Measurements from ENCODE around the gene CCDC88C. TPM values are rescaled to one million over a fixed set of nuclear protein-coding genes. Genes with fewer than 3 reads are reported as not detected.

The CCDC88C gene
- total RNA-seq, 1 donor from 2014 or later, result 68.0 TPM

GRCh38 chr14:91299121-91300115, 118.2 kb downstream of the CCDC88C start:
- no peak overlapping the region for H3K27ac Mint-ChIP-seq (ENCODE audit: unreplicated experiment)
- H3K4me1 Mint-ChIP-seq (ENCODE audit: low read depth, unreplicated experiment), result no peaks in the 10 kb centered on the region

DNA sequence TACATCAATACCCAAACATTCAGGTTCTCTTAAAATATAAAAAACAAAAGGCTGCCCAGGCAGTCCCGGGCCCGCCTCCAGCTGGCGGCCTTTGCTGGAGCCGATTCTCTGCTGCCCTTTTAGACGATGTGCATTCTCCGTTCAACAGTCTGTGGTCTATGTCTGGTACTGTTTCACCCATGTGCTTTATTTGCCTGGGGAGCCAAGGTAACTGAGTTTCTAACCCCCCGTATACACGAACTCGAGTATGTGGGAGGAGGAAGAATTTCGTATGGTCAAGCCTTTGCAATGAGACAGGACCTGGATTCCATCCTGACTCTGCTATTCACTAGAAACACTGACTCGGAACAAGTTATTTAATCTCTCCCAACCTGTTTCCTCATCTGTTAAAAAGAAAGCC, 119.0 kb downstream of the CCDC88C start:
- no peak overlapping the region for H3K4me3 Mint-ChIP-seq (ENCODE audit: unreplicated experiment)
- no peak for DNase-seq
- H3K9me3 Mint-ChIP-seq (ENCODE audit: unreplicated experiment), result peaks cover 8% of the 10 kb centered on the region
- no peak overlapping the region for H3K27ac Mint-ChIP-seq (ENCODE audit: unreplicated experiment)
- peaks cover 8% of the 10 kb centered on the region for H3K36me3 Mint-ChIP-seq (ENCODE audit: unreplicated experiment)
- H3K27me3 Mint-ChIP-seq (ENCODE audit: unreplicated experiment), result peaks cover 4% of the 10 kb centered on the region
- no peak for TF ChIP-seq CTCF (IDR thresholded peaks at IDR 0.05; ENCODE audit: partially characterized antibody, unreplicated experiment)
- H3K4me1 Mint-ChIP-seq (ENCODE audit: low read depth, unreplicated experiment), result peaks cover 3% of the 10 kb centered on the region

More at GRCh38 chr14:91299121-91300115, 118.2 kb downstream of the CCDC88C start:
- H3K4me3 Mint-ChIP-seq (ENCODE audit: unreplicated experiment), result no peak overlapping the region
- TF ChIP-seq CTCF (IDR thresholded peaks at IDR 0.05; ENCODE audit: partially characterized antibody, unreplicated experiment), result no peak
- peaks cover 5% of the 10 kb centered on the region for H3K36me3 Mint-ChIP-seq (ENCODE audit: unreplicated experiment)
- DNase-seq, result no peak
- H3K27me3 Mint-ChIP-seq (ENCODE audit: unreplicated experiment), result peaks cover 4% of the 10 kb centered on the region
- H3K9me3 Mint-ChIP-seq (ENCODE audit: unreplicated experiment), result peaks cover 6% of the 10 kb centered on the region

DNA sequence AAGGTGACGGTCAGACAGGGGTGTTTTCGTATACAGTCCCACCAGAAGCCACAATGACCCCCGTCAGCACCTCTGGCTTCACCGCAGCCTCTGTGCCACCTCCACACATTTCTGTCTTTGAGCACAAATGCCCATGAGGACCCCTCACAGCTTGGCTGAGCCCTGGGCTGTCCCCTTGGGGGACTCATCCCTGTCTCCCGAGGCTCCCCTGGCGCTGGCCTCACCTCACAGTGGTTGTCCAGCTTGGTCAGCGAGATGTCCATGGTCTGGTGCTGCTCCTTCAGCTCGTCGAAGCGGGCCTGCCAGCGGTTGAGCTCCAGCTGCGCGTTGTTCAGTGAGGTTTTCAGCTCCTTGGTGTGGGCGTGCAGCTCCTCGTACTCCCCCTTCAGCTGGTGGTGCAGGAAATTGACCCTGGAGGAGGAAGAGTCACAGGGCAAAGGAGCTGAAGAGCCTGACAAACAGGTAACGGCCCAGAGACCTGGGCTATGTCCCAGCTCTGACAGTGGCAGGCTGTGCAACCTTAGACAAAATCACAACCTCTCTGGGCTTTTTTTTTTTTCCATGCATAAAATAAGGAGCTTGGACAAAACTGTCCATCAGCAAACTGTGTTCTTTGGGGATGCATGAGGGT, 120.4 kb downstream of the CCDC88C start:
- Mint-ChIP-seq H3K4me1 (ENCODE audit: low read depth, unreplicated experiment) (peaks cover 3% of the 10 kb centered on the region), H3K36me3 (ENCODE audit: unreplicated experiment) (peaks cover 8% of the 10 kb centered on the region), H3K27me3 (ENCODE audit: unreplicated experiment) (peaks cover 4% of the 10 kb centered on the region), H3K9me3 (ENCODE audit: unreplicated experiment) (peaks cover 9% of the 10 kb centered on the region), H3K27ac (ENCODE audit: unreplicated experiment) (no peak overlapping the region), H3K4me3 (ENCODE audit: unreplicated experiment) (no peak overlapping the region)
- no peak for TF ChIP-seq CTCF (IDR thresholded peaks at IDR 0.05; ENCODE audit: partially characterized antibody, unreplicated experiment)
- no peak for DNase-seq

DNA sequence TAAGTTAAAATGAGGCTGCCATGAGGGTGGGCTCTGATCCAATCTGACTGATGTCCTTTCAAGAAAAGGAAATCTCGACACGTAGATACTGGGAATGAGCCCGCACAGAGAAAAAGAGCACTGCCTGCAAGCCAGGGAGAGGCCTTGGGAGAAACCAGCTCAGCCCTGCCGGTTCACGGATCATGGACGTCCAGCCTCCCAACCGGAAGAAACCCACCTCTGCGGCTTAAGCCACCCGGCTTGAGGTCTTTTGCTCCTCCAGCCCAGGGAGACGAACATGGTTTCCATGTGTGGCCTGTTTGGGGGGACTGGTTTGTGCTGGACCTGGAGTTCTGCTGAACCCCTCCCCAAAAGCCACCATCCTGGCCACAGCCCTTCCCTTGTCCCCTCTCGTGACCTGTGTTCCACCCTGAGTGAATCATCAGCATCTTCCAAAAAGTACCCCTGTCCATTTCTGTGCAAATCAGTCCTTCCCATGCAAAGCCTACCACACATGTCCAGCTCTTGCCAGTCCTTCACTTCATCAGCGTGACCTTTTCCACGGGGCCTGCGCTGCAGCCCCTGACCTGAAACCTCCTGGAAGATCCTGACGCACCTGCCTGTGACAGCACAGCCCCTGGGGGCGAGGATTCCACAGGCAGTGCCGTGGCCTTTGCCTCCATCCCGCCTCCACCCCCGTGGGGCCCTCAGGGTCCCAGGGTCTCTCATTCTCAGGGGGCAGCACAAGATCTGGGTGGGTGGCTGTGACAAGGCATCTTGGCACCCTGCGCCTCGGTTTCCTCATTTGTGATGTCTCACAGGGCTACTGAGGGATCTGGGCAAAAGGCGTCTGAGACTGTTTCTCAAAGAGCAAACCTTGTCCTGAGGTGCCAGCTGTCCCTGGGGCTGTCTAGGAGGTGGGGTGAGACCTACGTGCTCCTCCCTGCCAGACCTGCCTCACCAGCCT, 121.5 kb downstream of the CCDC88C start:
- Mint-ChIP-seq H3K27me3 (ENCODE audit: unreplicated experiment) (peaks cover 4% of the 10 kb centered on the region), H3K9me3 (ENCODE audit: unreplicated experiment) (peaks cover 9% of the 10 kb centered on the region), H3K27ac (ENCODE audit: unreplicated experiment) (no peak overlapping the region), H3K4me1 (ENCODE audit: low read depth, unreplicated experiment) (peaks cover 3% of the 10 kb centered on the region), H3K4me3 (ENCODE audit: unreplicated experiment) (no peak overlapping the region), H3K36me3 (ENCODE audit: unreplicated experiment) (peaks cover 8% of the 10 kb centered on the region)
- DNase-seq, result no peak
- no peak for TF ChIP-seq CTCF (IDR thresholded peaks at IDR 0.05; ENCODE audit: partially characterized antibody, unreplicated experiment)

Data from glutamatergic neuron (in vitro differentiated cells).